Measurements from ENCODE around the gene SPIRE1.

- TF ChIP-seq, protein P1, sequence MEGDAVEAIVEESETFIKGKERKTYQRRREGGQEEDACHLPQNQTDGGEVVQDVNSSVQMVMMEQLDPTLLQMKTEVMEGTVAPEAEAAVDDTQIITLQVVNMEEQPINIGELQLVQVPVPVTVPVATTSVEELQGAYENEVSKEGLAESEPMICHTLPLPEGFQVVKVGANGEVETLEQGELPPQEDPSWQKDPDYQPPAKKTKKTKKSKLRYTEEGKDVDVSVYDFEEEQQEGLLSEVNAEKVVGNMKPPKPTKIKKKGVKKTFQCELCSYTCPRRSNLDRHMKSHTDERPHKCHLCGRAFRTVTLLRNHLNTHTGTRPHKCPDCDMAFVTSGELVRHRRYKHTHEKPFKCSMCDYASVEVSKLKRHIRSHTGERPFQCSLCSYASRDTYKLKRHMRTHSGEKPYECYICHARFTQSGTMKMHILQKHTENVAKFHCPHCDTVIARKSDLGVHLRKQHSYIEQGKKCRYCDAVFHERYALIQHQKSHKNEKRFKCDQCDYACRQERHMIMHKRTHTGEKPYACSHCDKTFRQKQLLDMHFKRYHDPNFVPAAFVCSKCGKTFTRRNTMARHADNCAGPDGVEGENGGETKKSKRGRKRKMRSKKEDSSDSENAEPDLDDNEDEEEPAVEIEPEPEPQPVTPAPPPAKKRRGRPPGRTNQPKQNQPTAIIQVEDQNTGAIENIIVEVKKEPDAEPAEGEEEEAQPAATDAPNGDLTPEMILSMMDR (IDR thresholded peaks at IDR 0.05), result no peak
- no peak for TF ChIP-seq POLR2AphosphoS5 (IDR thresholded peaks at IDR 0.05)
- TF ChIP-seq POLR2A (IDR thresholded peaks at IDR 0.05), result no peak
Measured at GRCh38 chr18:12426924-12427323, 231.0 kb downstream of the SPIRE1 start.

Data from prostate gland (tissue), 2 donors.